T-helper 17 cell (primary cell): Measurements from ENCODE around the gene PCCA. TPM values are rescaled to one million over a fixed set of nuclear protein-coding genes. Genes with fewer than 3 reads are reported as not detected.
"Not testable (repeated sequence)": the region's sequence is repeated elsewhere in the genome, so short reads cannot be mapped to it uniquely, and the experiment has no call there.

ENCODE experiments used
- ATAC-seq: fragments of 150-1000 bp; cut with Tn5 transposase; 2 replicates; pipeline ENCODE4 v1.10.0; 2021; ENCODE audit warnings: mild to moderate bottlenecking, moderate library complexity
- DNase-seq, 3 donors: peaks; one replicate each; pipeline versions ENCODE4 v3.0.0 to v3.0.0-alpha.2; 2020 to 2021
- H3K9me3 ChIP-seq: one replicate; pipeline ENCODE4 v1.7.0; 2013; ENCODE audit warnings: low read length, mild to moderate bottlenecking; ENCODE audit not compliant: control insufficient read depth, poor library complexity, severe bottlenecking
- H3K27ac Mint-ChIP-seq: one replicate; pipeline ENCODE4 v1.8.0; 2022; ENCODE audit warnings: mild to moderate bottlenecking, moderate library complexity, mixed read lengths
- H3K27me3 Mint-ChIP-seq: one replicate; pipeline ENCODE4 v1.8.0; 2022; ENCODE audit warnings: mixed read lengths
- H3K36me3 Mint-ChIP-seq: one replicate; pipeline ENCODE4 v1.8.0; 2022; ENCODE audit warnings: low read depth, mixed read lengths
- H3K4me1 Mint-ChIP-seq: one replicate; pipeline ENCODE4 v1.8.0; 2022; ENCODE audit warnings: mild to moderate bottlenecking, mixed read lengths
- H3K4me3 Mint-ChIP-seq: one replicate; pipeline ENCODE4 v1.8.0; 2022; ENCODE audit warnings: mild to moderate bottlenecking, moderate library complexity, mixed read lengths
- total RNA-seq, 4 donors: library from RNA in 2 of 4; stranded (reverse) in 2 of 4; gene quantifications; one replicate each; pipeline ENCODE4 v1.2.3 and lab custom pipeline; 2022 to 2026

The PCCA gene
- total RNA-seq, 2 donors from 2014 or later, result 9.9 to 10.7 TPM

DNA sequence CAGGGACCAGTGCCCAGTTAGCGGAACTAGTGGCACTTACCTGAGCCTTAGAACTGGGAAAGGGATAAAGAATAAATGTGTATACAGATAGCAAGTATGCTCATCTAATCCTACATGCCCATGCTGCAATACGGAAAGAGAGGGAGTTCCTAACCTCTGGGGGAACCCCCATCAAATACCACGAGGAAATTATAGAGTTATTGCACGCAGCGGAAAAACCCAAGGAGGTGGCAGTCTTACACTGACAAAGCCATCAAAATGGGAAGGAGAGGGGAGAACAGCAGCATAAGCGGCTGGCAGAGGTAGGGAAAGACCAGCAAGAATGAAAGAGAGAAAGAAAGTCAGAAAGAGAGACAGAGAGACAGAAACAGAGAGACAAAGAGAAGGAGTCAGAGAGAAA is 5.5 kb upstream of the PCCA start:
- not testable (repeated sequence) for H3K9me3 ChIP-seq, H3K27ac Mint-ChIP-seq, H3K4me1 Mint-ChIP-seq, DNase-seq, H3K36me3 Mint-ChIP-seq, ATAC-seq, H3K4me3 Mint-ChIP-seq
- H3K27me3 Mint-ChIP-seq, result peaks cover 10% of the 10 kb centered on the region

GRCh38 chr13:100088273-100088643 is 635 bp upstream of the PCCA start:
- Mint-ChIP-seq H3K36me3 (peaks cover 2% of the 10 kb centered on the region), H3K4me3 (peak overlapping the region; percentile 93), H3K27me3 (peaks cover 4% of the 10 kb centered on the region), H3K4me1 (peaks cover 27% of the 10 kb centered on the region), H3K27ac (peak overlapping the region; percentile 81)
- no peaks in the 10 kb centered on the region for H3K9me3 ChIP-seq
- DNase-seq, result no peak
- no peak for ATAC-seq

DNA sequence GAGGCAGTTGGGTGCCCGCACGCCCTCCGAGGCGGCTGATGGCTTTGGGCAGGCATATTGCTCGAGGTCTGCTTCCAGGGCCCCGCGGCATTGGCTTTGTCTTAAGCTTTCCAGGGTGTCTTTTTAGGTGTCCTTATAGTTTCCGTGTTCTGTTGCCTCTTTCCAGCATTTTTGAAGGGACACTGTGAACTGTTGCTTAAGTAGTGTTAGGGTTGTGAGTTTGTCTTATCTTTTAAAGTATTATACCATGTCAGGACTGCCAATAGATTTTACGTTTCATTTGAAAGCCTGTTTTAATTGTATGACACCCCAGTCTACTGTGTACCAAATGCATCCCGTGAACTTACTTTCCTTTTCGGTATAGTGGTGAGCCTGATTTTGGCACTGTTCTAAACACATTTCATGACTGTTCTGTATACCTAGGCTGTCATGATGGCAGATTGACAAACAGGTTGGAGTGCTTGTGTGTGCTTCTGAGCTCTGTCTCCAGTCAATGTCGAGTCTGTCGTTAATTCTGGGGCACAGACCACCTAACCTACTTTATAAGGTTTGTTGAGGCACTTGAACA is 656 bp downstream of the PCCA start:
- Mint-ChIP-seq H3K27me3 (peaks cover 4% of the 10 kb centered on the region), H3K4me1 (peaks cover 23% of the 10 kb centered on the region), H3K27ac (peak overlapping the region; percentile 81), H3K4me3 (peak overlapping the region; percentile 93), H3K36me3 (peaks cover 2% of the 10 kb centered on the region)
- DNase-seq (no peak), ATAC-seq (peak; percentile 70)
- H3K9me3 ChIP-seq, result no peaks in the 10 kb centered on the region

GRCh38 chr13:100090861-100091260 is 2.0 kb downstream of the PCCA start:
- H3K27me3 Mint-ChIP-seq, result peaks cover 4% of the 10 kb centered on the region
- peak overlapping the region; percentile 69 for H3K4me3 Mint-ChIP-seq
- DNase-seq (no peak), ATAC-seq (no peak)
- H3K4me1 Mint-ChIP-seq, result peaks cover 23% of the 10 kb centered on the region
- H3K36me3 Mint-ChIP-seq, result peaks cover 2% of the 10 kb centered on the region
- peak overlapping the region; percentile 81 for H3K27ac Mint-ChIP-seq
- no peaks in the 10 kb centered on the region for H3K9me3 ChIP-seq

- Mint-ChIP-seq H3K27me3 (peaks cover 4% of the 10 kb centered on the region), H3K36me3 (peaks cover 2% of the 10 kb centered on the region), H3K4me1 (peaks cover 25% of the 10 kb centered on the region), H3K27ac (peak overlapping the region; percentile 81), H3K4me3 (no peak overlapping the region)
- DNase-seq (no peak), ATAC-seq (no peak)
- no peaks in the 10 kb centered on the region for H3K9me3 ChIP-seq
These were observed 2.5 kb downstream of the PCCA start for GRCh38 chr13:100091391-100091790.

DNA sequence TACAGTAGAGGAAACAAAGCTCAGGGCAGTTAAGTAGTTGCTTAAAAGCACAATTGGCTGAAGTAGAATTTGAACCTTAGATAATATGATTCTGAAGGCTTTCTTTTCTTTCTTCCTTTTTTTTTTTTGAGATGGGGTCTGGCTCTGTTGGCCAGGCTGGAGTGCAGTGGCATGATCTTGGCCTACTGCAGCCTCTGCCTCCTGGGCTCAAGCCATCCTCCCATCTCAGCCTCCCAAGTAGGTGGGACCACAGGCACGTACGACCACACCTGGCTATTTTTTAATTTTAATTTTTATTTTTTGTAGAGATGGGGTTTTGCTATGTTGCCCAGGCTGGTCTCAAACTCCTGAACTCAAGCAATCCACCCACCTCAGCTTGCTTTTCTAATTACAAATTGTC is 3.4 kb downstream of the PCCA start:
- H3K27ac Mint-ChIP-seq, result peak overlapping the region; percentile 41
- H3K36me3 Mint-ChIP-seq, ATAC-seq, H3K27me3 Mint-ChIP-seq, H3K4me3 Mint-ChIP-seq, H3K9me3 ChIP-seq, DNase-seq: not testable (repeated sequence)
- H3K4me1 Mint-ChIP-seq, result peaks cover 26% of the 10 kb centered on the region

DNA sequence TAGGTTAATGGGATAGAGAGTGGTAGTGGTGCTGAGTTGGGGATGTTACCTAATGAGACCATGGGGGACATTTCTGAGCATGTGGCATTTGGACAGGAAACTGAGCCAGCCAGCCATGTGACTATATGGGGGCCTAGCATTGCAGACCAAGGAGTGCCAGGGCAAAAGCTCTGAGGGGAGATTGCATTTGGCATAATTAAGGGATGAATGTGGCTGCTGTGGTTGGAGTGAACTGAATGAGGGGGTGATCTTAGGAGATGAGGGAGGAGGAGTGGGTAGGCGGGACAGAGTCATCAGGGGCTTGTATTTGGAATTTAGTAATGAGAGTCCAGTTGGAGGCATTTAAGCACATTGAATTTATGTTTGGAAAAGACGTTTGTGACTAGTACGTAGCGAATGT is 6.6 kb downstream of the PCCA start:
- DNase-seq (no peak), ATAC-seq (no peak)
- H3K27me3 Mint-ChIP-seq, result peaks cover 4% of the 10 kb centered on the region
- peaks cover 22% of the 10 kb centered on the region for H3K4me1 Mint-ChIP-seq
- H3K27ac Mint-ChIP-seq, result no peak overlapping the region
- H3K36me3 Mint-ChIP-seq, result peaks cover 3% of the 10 kb centered on the region
- H3K4me3 Mint-ChIP-seq, result no peak overlapping the region
- no peaks in the 10 kb centered on the region for H3K9me3 ChIP-seq

GRCh38 chr13:100096526-100096925 is 7.6 kb downstream of the PCCA start:
- Mint-ChIP-seq H3K27me3 (no peaks in the 10 kb centered on the region), H3K36me3 (peaks cover 3% of the 10 kb centered on the region), H3K27ac (no peak overlapping the region), H3K4me1 (peaks cover 14% of the 10 kb centered on the region), H3K4me3 (no peak overlapping the region)
- no peak for ATAC-seq
- DNase-seq, result no peak
- H3K9me3 ChIP-seq, result no peaks in the 10 kb centered on the region

DNA sequence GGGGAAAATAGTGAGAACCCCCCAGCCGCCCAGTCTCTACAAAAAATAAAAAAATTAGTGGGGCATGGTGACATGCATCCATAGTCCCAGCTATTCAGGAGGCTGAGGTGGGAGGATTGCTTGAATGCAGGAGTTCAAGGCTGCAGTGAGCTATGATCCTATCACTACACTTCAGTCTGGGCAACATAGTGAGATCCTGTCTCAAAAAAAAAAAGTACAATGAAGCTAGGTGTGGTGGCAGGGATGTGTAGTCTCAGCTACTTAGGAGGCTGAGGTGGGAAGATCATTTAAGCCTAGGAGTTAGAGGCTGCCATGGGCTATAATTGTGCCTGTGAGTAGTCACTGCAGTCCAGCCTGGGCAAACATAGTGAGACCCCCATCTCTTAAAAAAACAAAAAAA is 8.9 kb downstream of the PCCA start:
- Mint-ChIP-seq H3K36me3 (peaks cover 5% of the 10 kb centered on the region), H3K4me1 (peaks cover 14% of the 10 kb centered on the region), H3K27me3 (no peaks in the 10 kb centered on the region), H3K27ac (no peak overlapping the region), H3K4me3 (no peak overlapping the region)
- H3K9me3 ChIP-seq, result no peaks in the 10 kb centered on the region
- no peak for ATAC-seq
- DNase-seq, result no peak

GRCh38 chr13:100098445-100099116 is 9.7 kb downstream of the PCCA start:
- H3K4me1 Mint-ChIP-seq, result peaks cover 9% of the 10 kb centered on the region
- no peak overlapping the region for H3K27ac Mint-ChIP-seq
- H3K27me3 Mint-ChIP-seq, result no peaks in the 10 kb centered on the region
- H3K36me3 Mint-ChIP-seq, result peaks cover 5% of the 10 kb centered on the region
- no peaks in the 10 kb centered on the region for H3K9me3 ChIP-seq
- ATAC-seq (no peak), DNase-seq (no peak)
- no peak overlapping the region for H3K4me3 Mint-ChIP-seq

- not testable (repeated sequence) for H3K27me3 Mint-ChIP-seq, ATAC-seq
These were observed 10.2 kb downstream of the PCCA start for GRCh38 chr13:100099117-100099445.

DNA sequence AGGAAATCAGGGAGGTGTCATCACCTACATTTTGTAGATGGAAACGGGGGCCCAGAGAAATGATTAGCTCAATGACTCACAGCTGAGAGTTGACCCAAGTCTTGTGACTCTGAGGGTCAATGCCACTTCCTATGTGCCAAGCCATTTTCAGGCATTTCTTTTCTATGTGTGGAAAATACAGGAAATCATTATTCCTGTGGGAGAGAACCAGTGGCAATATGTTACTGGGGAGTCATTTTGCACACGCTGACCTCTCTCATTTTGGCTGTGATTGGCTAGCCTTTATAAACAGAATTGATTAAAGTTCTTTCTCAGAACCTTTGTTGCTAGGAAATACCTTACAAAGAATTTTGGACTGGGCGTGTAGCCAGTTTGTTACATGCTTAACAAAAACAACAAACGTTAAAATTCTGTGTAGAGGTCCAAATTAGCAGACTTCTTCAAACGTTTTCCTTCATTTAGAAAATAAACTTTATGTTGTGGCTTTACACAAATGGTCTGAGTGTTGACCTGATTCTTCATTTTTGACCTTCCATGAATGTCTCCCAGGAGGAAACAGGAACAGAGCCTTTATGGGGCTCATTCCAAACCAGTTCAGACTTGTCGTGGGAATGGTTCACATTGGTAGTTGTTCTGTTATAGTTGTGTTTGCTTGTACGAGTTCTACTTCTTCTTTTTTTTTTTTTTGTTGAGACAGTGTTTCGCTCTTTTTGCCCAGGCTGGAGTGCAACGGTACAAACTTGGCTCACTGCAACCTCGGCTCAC is 11.4 kb downstream of the PCCA start:
- Mint-ChIP-seq H3K27me3 (no peaks in the 10 kb centered on the region), H3K4me1 (peaks cover 9% of the 10 kb centered on the region), H3K27ac (no peak overlapping the region), H3K36me3 (peaks cover 5% of the 10 kb centered on the region), H3K4me3 (no peak overlapping the region)
- ATAC-seq, result no peak
- no peaks in the 10 kb centered on the region for H3K9me3 ChIP-seq
- DNase-seq, result no peak

More at GRCh38 chr13:100099117-100099445, 10.2 kb downstream of the PCCA start:
- H3K4me1 Mint-ChIP-seq, H3K27ac Mint-ChIP-seq, DNase-seq, H3K4me3 Mint-ChIP-seq, H3K36me3 Mint-ChIP-seq, H3K9me3 ChIP-seq: not testable (repeated sequence)

DNA sequence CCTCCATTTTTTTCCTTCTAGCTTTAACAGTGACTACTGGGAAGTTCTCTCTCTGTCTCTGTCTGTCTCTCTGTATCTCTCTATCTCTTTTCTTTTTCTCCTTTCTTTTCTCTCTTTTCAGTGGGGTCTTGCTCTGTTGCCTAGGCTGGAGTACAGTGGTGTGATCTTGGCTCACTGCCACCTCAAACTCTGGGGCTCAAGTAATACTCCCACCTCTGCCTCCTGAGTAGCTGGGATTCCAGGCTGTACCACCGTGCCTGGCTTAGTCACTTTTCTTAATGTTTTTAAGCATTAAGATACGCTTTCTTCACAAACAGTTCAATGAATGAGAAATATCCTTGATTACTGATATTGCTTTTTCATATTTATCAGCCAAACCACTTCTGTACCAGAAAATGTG is 13.1 kb downstream of the PCCA start:
- H3K4me3 Mint-ChIP-seq, result no peak overlapping the region
- H3K27ac Mint-ChIP-seq, result peak overlapping the region; percentile 47
- peaks cover 6% of the 10 kb centered on the region for H3K4me1 Mint-ChIP-seq
- no peaks in the 10 kb centered on the region for H3K9me3 ChIP-seq
- peaks cover 2% of the 10 kb centered on the region for H3K36me3 Mint-ChIP-seq
- ATAC-seq (no peak), DNase-seq (no peak)
- H3K27me3 Mint-ChIP-seq, result no peaks in the 10 kb centered on the region
